ENCODE results near the gene LRRC42.

DNA sequence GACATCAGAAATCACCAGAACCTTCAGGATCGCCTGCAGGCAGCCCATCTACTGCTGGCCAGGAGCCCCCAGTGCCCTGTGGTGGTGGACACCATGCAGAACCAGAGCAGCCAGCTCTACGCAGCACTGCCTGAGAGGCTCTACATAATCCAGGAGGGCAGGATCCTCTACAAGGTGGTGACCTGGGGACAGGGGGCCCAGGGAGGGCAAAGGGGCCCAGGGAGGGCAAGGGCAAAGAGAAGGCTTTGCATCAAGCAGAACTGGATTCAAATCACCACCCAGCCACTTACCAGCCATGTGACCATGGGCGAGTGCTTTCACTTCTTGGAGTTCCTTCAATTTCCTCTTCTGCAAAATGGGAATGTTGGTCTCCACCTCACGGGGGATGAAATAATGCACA, 40.0 kb upstream of the LRRC42 start:
- TF ChIP-seq CTCF (IDR thresholded peaks at IDR 0.05 in 2 of 3, conservative IDR thresholded peaks at IDR 0.05 in 1 of 3; ENCODE audit: insufficient read depth in 2 of 3, low read depth in 1 of 3, low read length in 3 of 3) (no peak), ZNF589 (CRISPR knock-in tag; IDR thresholded peaks at IDR 0.05; ENCODE audit: low read depth) (no peak), SMAD4 (CRISPR knock-in tag; conservative IDR thresholded peaks at IDR 0.05) (no peak), MAX (CRISPR knock-in tag; IDR thresholded peaks at IDR 0.05) (no peak)
- TF ChIP-seq, protein P1, sequence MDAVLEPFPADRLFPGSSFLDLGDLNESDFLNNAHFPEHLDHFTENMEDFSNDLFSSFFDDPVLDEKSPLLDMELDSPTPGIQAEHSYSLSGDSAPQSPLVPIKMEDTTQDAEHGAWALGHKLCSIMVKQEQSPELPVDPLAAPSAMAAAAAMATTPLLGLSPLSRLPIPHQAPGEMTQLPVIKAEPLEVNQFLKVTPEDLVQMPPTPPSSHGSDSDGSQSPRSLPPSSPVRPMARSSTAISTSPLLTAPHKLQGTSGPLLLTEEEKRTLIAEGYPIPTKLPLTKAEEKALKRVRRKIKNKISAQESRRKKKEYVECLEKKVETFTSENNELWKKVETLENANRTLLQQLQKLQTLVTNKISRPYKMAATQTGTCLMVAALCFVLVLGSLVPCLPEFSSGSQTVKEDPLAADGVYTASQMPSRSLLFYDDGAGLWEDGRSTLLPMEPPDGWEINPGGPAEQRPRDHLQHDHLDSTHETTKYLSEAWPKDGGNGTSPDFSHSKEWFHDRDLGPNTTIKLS (IDR thresholded peaks at IDR 0.05; ENCODE audit: borderline replicate concordance, low read depth): no peak

All from K562 (cell line).